DOHH2 (cell line): ENCODE data around the gene EPHA2.

Source experiments
- H3F3A ChIP-seq: fragments of 200-600 bp; sonication (generic), shearing (Covaris generic); 2 replicates; pipeline ENCODE4 v1.6.0; 2016; ENCODE audit warnings: antibody characterized with exemption, mild to moderate bottlenecking; ENCODE audit not compliant: control insufficient read depth, insufficient read depth
- H3K27ac ChIP-seq: fragments of 200-600 bp; sonication (generic); 2 replicates; pipeline ENCODE4 v1.5.1; 2014; ENCODE audit warnings: low read depth, mild to moderate bottlenecking, low read length, moderate library complexity
- H3K27me3 ChIP-seq: fragments of 200-600 bp; sonication (generic); 2 replicates; pipeline ENCODE4 v1.6.1; 2014; ENCODE audit warnings: mild to moderate bottlenecking, low read length, mixed read lengths; ENCODE audit not compliant: control insufficient read depth
- H3K36me3 ChIP-seq: fragments of 200-600 bp; sonication (generic); 2 replicates; pipeline ENCODE4 v1.6.1; 2014; ENCODE audit warnings: mild to moderate bottlenecking, low read length, moderate library complexity, mixed read lengths; ENCODE audit not compliant: control insufficient read depth
- H3K4me1 ChIP-seq: fragments of 200-600 bp; sonication (generic); 2 replicates; pipeline ENCODE4 v1.6.1; 2014; ENCODE audit warnings: mild to moderate bottlenecking, low read length, mixed read lengths; ENCODE audit not compliant: control insufficient read depth
- H3K4me2 ChIP-seq: fragments of 200-600 bp; sonication (generic); 2 replicates; pipeline ENCODE4 v1.6.0; 2014; ENCODE audit warnings: mild to moderate bottlenecking, low read length, moderate library complexity
- H3K4me3 ChIP-seq: fragments of 200-600 bp; sonication (generic); 2 replicates; pipeline ENCODE4 v1.5.1; 2014; ENCODE audit warnings: mild to moderate bottlenecking, low read length, mixed read lengths
- H3K79me2 ChIP-seq: fragments of 200-600 bp; sonication (generic); 2 replicates; pipeline ENCODE4 v1.6.1; 2014; ENCODE audit warnings: mild to moderate bottlenecking, low read length, mixed read lengths; ENCODE audit not compliant: control insufficient read depth
- H3K9me2 ChIP-seq: fragments of 200-600 bp; sonication (generic); replicated peaks from 2 replicates; pipeline ENCODE4 v1.6.1; 2014; ENCODE audit warnings: mild to moderate bottlenecking, low read length, mixed read lengths; ENCODE audit not compliant: control insufficient read depth
- H3K9me3 ChIP-seq: fragments of 200-600 bp; sonication (generic); 2 replicates; pipeline ENCODE4 v1.6.1; 2014; ENCODE audit warnings: antibody characterized with exemption, low read length, mixed read lengths; ENCODE audit not compliant: control insufficient read depth, insufficient read depth
- H4K20me1 ChIP-seq: fragments of 200-600 bp; sonication (generic); 2 replicates; pipeline ENCODE4 v1.6.0; 2014; ENCODE audit warnings: low read depth, mild to moderate bottlenecking, antibody characterized with exemption, low read length, moderate library complexity; ENCODE audit not compliant: control insufficient read depth, insufficient read depth
- EZH2phosphoT487 ChIP-seq: fragments of 200-600 bp; sonication (generic); IDR thresholded peaks from 2 replicates; pipeline ENCODE4 v1.6.1; 2017; ENCODE audit warnings: borderline replicate concordance, mild to moderate bottlenecking, antibody characterized with exemption, low read length, moderate library complexity, mixed read lengths
- TF ChIP-seq, protein P1 (sequence below): fragments of 200-600 bp; sonication (generic); IDR thresholded peaks from one replicate; pipeline ENCODE4 v1.5.1; 2014; ENCODE audit warnings: antibody characterized with exemption, mild to moderate bottlenecking, low read depth, low read length; ENCODE audit not compliant: poor library complexity, severe bottlenecking

The EPHA2 gene

DNA sequence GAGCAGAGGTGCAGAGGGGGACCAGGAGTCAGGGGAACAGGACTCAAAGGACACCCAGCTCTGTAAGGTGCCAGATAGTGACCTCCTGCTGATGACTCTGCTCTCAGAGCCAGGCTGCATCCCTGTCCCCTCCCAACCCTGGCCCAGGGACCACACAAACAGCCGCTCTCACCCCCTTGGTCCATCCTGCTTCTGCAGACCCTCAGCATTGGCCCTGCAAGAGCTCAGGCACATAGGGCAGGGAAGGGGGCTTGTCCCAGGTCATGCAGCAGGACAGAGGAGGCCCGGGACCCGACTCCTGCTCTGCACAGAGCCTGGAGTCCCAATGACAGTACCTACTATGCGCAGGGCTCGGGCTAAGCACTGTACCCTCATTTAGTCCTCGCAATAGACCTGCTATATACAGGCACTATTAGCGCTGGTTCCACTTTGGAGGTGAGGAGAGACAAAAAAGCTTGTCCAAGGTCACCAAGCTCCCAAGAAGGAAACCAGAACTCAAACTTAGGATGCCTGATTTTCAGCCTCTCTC is 15.7 kb downstream of the EPHA2 start:
- Histone ChIP-seq H3F3A (no peaks in the 10 kb centered on the region), H3K9me2 (no peaks in the 10 kb centered on the region), H3K4me3 (no peak overlapping the region), H3K27ac (no peak overlapping the region), H3K4me1 (no peaks in the 10 kb centered on the region), H3K27me3 (peaks cover 8% of the 10 kb centered on the region; the same call in 1 of the 2 replicates), H3K9me3 (no peaks in the 10 kb centered on the region), H3K79me2 (no peaks in the 10 kb centered on the region), H3K36me3 (no peaks in the 10 kb centered on the region), H3K4me2 (no peak overlapping the region), H4K20me1 (no peaks in the 10 kb centered on the region)
- no peak for TF ChIP-seq EZH2phosphoT487
- TF ChIP-seq, protein P1, sequence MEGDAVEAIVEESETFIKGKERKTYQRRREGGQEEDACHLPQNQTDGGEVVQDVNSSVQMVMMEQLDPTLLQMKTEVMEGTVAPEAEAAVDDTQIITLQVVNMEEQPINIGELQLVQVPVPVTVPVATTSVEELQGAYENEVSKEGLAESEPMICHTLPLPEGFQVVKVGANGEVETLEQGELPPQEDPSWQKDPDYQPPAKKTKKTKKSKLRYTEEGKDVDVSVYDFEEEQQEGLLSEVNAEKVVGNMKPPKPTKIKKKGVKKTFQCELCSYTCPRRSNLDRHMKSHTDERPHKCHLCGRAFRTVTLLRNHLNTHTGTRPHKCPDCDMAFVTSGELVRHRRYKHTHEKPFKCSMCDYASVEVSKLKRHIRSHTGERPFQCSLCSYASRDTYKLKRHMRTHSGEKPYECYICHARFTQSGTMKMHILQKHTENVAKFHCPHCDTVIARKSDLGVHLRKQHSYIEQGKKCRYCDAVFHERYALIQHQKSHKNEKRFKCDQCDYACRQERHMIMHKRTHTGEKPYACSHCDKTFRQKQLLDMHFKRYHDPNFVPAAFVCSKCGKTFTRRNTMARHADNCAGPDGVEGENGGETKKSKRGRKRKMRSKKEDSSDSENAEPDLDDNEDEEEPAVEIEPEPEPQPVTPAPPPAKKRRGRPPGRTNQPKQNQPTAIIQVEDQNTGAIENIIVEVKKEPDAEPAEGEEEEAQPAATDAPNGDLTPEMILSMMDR, result no peak

DNA sequence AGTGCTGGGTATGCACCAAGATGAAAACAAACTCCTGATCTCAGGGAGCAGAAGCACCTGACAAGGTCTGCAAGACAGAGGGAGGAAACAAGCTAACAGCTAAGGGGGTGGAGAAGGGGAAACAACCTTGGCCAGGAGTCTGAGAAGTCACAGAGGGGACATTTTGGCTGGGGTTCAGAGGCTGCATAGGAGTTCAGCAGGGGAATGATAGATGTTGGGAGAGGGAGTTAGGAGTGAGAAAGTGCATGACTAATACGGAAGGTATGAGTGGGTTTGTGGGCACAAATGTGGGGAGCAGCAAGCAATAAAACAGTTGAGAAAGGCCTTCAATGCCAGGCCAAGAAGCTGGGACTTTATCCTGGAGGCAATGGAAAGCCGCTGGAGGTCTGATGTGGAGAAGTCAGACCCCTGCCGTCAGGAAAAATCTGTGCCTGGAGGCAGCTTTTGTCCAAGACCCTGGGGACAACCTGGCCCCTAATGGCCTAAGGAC is 16.4 kb downstream of the EPHA2 start:
- no peak overlapping the region for H3K4me2 ChIP-seq
- no peaks in the 10 kb centered on the region for H3K36me3 ChIP-seq

DNA sequence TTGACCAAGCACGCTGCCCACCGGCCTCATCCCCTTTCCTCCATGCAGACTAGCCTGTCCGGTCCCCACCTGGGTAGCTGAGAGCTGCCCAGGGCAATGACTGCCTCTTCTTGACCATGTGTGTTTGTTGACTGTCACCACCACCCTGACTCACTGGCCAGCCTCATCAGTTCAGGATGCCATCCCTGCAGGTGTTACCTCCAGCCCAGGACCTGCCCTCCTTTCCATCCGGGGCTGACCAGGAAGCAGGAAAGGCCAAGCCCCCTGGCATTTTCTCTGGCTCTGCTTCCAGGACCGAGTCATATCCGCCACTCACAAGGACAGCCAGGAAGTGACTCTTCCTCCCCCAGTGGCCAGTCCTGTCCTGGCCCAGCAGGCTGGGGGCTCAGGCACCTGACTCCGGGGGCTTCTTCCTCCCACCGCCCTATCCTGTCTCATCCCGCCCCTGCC is 17.1 kb downstream of the EPHA2 start:
- no peaks in the 10 kb centered on the region for H3K79me2 ChIP-seq
- H3K4me3 ChIP-seq, result no peak overlapping the region
- H3K27ac ChIP-seq, result no peak overlapping the region

More for the DNA sequence above, 16.4 kb downstream of the EPHA2 start:
- H3K4me1 ChIP-seq, result no peaks in the 10 kb centered on the region
- H3K79me2 ChIP-seq, result no peaks in the 10 kb centered on the region
- H3K27ac ChIP-seq, result no peak overlapping the region
- H3F3A ChIP-seq, result no peaks in the 10 kb centered on the region
- no peaks in the 10 kb centered on the region for H3K9me3 ChIP-seq
- no peak for TF ChIP-seq EZH2phosphoT487
- TF ChIP-seq, protein P1, result no peak
- H3K4me3 ChIP-seq, result no peak overlapping the region
- H3K27me3 ChIP-seq, result peaks cover 8% of the 10 kb centered on the region; the same call in 1 of the 2 replicates
- no peaks in the 10 kb centered on the region for H3K9me2 ChIP-seq
- no peaks in the 10 kb centered on the region for H4K20me1 ChIP-seq

More for the DNA sequence above, 17.1 kb downstream of the EPHA2 start:
- Histone ChIP-seq H3K4me2 (no peak overlapping the region), H3K27me3 (peaks cover 8% of the 10 kb centered on the region; the same call in 1 of the 2 replicates), H3K36me3 (no peaks in the 10 kb centered on the region), H3K4me1 (no peaks in the 10 kb centered on the region), H3K9me3 (no peaks in the 10 kb centered on the region), H4K20me1 (no peaks in the 10 kb centered on the region), H3F3A (no peaks in the 10 kb centered on the region), H3K9me2 (no peaks in the 10 kb centered on the region)
- TF ChIP-seq, protein P1, result no peak
- no peak for TF ChIP-seq EZH2phosphoT487
